K562 (cell line): ENCODE data around the gene PBXIP1. TPM values are rescaled to one million over a fixed set of nuclear protein-coding genes. Genes with fewer than 3 reads are reported as not detected.
A peak's percentile ranks its signal among the peaks of the same experiment; 100 is the strongest.

Experiments
- BDP1 ChIP-seq: IDR thresholded peaks from 3 replicates; pipeline ENCODE4 v1.6.1; 2011; ENCODE audit not compliant: insufficient read length, insufficient read depth
- GTF2A2 ChIP-seq: IDR thresholded peaks from 2 replicates; pipeline ENCODE4 v1.6.1; 2016; ENCODE audit warnings: mild to moderate bottlenecking, missing genetic modification characterization, missing compliant biosample characterization
- ILF3 ChIP-seq: fragments of 450-650 bp; IDR thresholded peaks from 2 replicates; pipeline ENCODE4 v1.6.1; 2018; ENCODE audit warnings: antibody characterized with exemption, mild to moderate bottlenecking, moderate library complexity, borderline replicate concordance
- MAZ ChIP-seq, 2 experiments: fragments of 450-650 bp in 1 of 2; sonication (generic) in 1 of 2; formaldehyde crosslinking; IDR thresholded peaks in 1 of 2; conservative IDR thresholded peaks in 1 of 2; 2 replicates each; pipeline versions ENCODE4 v1.4.0 to v1.5.0; 2020; ENCODE audit warnings: mild to moderate bottlenecking in 1 of 2, missing genetic modification reagents in 1 of 2
- NCOA2 ChIP-seq, 2 experiments: fragments of 450-650 bp; IDR thresholded peaks; 2 replicates each; pipeline ENCODE4 v1.6.1; 2018; ENCODE audit warnings: mild to moderate bottlenecking in 2 of 2, moderate library complexity in 1 of 2; ENCODE audit not compliant: partially characterized antibody in 2 of 2
- PYGO2 ChIP-seq: fragments of 450-650 bp; IDR thresholded peaks from 2 replicates; pipeline ENCODE4 v1.6.1; 2016; ENCODE audit warnings: mild to moderate bottlenecking, missing genetic modification characterization, moderate library complexity, missing compliant biosample characterization
- STAG1 ChIP-seq: sonication (generic); formaldehyde crosslinking; IDR thresholded peaks from 2 replicates; pipeline ENCODE4 v1.5.0; 2020; ENCODE audit warnings: missing genetic modification reagents, borderline replicate concordance
- TAF15 ChIP-seq: fragments of 200-400 bp; formaldehyde crosslinking; IDR thresholded peaks from 2 replicates; pipeline ENCODE4 v1.6.1; 2017; ENCODE audit warnings: mild to moderate bottlenecking, low read depth, low read length, moderate library complexity
- ZNF12 ChIP-seq: sonication (generic); formaldehyde crosslinking; IDR thresholded peaks from 2 replicates; pipeline ENCODE4 v1.4.0; 2020; ENCODE audit warnings: mild to moderate bottlenecking, missing genetic modification reagents
- polyA plus RNA-seq, 8 experiments: library from polyadenylated mRNA; depleted of rRNA in 4 of 8; stranded (reverse) in 5 of 8; unstranded in 3 of 8; fragments of >200 nt; fragmentation: Nextera tagmentation in 2 of 8; fragmentation: Illumina TruSeq in 1 of 8; extraction: Ambion mirVana in 2 of 8; extraction: Trizol in 1 of 8; gene quantifications; 2 replicates each; pipeline versions ENCODE4 v1.2.1 to v1.2.3, GENCODE V29; 2011 to 2014; ENCODE audit warnings: inconsistent platforms in 1 of 8, missing spikeins in 1 of 8
- total RNA-seq, 7 experiments: library from RNA; depleted of rRNA in 6 of 7; stranded (reverse); fragments of >200 nt in 6 of 7; fragmentation: Illumina TruSeq in 2 of 7; extraction: Trizol in 2 of 7; gene quantifications; 2 replicates each; pipeline versions ENCODE4 v1.2.1 to v1.2.3, GENCODE V29; 2011 to 2021; ENCODE audit warnings: low replicate concordance in 1 of 7
- TF ChIP-seq, protein P1 (sequence below): fragments of 450-650 bp; IDR thresholded peaks from 2 replicates; pipeline ENCODE4 v1.6.1; 2016; ENCODE audit warnings: antibody characterized with exemption
- TF ChIP-seq, protein P2 (sequence below): fragments of 250-450 bp; sonication (Bioruptor Pico); IDR thresholded peaks from 2 replicates; pipeline ENCODE4 v1.8.0; 2022; ENCODE audit warnings: inconsistent platforms, mild to moderate bottlenecking, moderate library complexity, borderline replicate concordance
- TF ChIP-seq, protein P3 (sequence below): fragments of 450-650 bp; IDR thresholded peaks from 2 replicates; pipeline ENCODE4 v1.6.1; 2016; ENCODE audit warnings: low read depth

The PBXIP1 gene
- total and polyA plus RNA-seq, 9 of the 15 experiments (the other 6 are each of a cell fraction or from before 2014, with no cell fraction given): 0.13 to 8.3 (median 5.8) TPM

DNA sequence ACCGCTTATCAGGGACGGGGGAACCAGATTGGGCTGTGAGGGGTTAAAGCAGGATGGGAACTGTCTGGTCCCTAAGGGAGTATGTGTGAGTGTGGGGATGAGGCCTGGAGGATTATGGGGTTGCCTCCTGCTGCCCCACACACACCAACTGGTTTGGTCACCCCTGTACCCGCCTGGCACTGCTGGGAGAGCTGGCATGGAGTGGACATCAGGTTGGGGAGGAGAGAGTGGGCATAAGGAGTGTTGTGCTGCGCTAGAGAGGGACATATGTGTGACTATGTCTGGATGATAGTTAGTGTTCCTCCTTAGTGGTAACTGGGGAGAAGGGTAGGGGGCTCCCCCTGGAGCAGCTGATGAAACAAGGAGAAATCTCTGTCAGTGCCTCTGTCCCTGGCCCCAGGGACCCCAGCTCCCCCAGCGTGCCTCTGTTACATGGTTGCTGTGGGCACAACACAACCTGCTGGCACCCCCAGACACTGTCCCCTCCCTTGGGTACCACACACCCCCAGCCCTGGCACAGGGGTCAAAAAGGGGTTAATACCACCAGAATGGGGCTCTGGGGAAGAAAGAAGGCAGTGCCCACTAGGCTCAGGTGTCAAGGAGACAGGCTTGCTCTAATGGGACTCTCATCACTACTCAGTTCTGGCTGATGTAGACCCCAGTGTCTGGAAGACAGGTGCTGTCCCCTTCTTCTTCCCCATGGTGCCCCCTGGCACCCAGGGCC is 48.6 kb upstream of the PBXIP1 start (continued):
- TF ChIP-seq, protein P1, sequence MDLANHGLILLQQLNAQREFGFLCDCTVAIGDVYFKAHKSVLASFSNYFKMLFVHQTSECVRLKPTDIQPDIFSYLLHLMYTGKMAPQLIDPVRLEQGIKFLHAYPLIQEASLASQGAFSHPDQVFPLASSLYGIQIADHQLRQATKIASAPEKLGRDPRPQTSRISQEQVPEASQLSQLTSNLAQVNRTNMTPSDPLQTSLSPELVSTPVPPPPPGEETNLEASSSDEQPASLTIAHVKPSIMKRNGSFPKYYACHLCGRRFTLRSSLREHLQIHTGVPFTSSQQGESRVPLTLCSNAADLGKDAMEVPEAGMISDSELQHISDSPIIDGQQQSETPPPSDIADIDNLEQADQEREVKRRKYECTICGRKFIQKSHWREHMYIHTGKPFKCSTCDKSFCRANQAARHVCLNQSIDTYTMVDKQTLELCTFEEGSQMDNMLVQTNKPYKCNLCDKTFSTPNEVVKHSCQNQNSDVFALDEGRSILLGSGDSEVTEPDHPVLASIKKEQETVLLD: peak; percentile 57; the same call in 1 of the 2 replicates
- TF ChIP-seq ZNF12 (no peak), PYGO2 (tag) (0 out of 2 replicates have a peak, but pooled peaks have one; percentile 18), GTF2A2 (tag) (no peak), MAZ (CRISPR knock-in tag; conservative IDR thresholded peaks at IDR 0.05 in 1 of 2, IDR thresholded peaks at IDR 0.05 in 1 of 2) (peak in 1 of 2 experiments; percentile 49; a peak in 1 of 4 replicates), ILF3 (no peak), NCOA2 (IDR thresholded peaks at IDR 0.05; ENCODE audit: partially characterized antibody in 2 of 2) (no peak), BDP1 (no peak), TAF15 (no peak), STAG1 (CRISPR knock-in tag) (no peak)
- TF ChIP-seq, protein P2, sequence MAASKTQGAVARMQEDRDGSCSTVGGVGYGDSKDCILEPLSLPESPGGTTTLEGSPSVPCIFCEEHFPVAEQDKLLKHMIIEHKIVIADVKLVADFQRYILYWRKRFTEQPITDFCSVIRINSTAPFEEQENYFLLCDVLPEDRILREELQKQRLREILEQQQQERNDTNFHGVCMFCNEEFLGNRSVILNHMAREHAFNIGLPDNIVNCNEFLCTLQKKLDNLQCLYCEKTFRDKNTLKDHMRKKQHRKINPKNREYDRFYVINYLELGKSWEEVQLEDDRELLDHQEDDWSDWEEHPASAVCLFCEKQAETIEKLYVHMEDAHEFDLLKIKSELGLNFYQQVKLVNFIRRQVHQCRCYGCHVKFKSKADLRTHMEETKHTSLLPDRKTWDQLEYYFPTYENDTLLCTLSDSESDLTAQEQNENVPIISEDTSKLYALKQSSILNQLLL (CRISPR knock-in tag): no peak
- TF ChIP-seq, protein P3, sequence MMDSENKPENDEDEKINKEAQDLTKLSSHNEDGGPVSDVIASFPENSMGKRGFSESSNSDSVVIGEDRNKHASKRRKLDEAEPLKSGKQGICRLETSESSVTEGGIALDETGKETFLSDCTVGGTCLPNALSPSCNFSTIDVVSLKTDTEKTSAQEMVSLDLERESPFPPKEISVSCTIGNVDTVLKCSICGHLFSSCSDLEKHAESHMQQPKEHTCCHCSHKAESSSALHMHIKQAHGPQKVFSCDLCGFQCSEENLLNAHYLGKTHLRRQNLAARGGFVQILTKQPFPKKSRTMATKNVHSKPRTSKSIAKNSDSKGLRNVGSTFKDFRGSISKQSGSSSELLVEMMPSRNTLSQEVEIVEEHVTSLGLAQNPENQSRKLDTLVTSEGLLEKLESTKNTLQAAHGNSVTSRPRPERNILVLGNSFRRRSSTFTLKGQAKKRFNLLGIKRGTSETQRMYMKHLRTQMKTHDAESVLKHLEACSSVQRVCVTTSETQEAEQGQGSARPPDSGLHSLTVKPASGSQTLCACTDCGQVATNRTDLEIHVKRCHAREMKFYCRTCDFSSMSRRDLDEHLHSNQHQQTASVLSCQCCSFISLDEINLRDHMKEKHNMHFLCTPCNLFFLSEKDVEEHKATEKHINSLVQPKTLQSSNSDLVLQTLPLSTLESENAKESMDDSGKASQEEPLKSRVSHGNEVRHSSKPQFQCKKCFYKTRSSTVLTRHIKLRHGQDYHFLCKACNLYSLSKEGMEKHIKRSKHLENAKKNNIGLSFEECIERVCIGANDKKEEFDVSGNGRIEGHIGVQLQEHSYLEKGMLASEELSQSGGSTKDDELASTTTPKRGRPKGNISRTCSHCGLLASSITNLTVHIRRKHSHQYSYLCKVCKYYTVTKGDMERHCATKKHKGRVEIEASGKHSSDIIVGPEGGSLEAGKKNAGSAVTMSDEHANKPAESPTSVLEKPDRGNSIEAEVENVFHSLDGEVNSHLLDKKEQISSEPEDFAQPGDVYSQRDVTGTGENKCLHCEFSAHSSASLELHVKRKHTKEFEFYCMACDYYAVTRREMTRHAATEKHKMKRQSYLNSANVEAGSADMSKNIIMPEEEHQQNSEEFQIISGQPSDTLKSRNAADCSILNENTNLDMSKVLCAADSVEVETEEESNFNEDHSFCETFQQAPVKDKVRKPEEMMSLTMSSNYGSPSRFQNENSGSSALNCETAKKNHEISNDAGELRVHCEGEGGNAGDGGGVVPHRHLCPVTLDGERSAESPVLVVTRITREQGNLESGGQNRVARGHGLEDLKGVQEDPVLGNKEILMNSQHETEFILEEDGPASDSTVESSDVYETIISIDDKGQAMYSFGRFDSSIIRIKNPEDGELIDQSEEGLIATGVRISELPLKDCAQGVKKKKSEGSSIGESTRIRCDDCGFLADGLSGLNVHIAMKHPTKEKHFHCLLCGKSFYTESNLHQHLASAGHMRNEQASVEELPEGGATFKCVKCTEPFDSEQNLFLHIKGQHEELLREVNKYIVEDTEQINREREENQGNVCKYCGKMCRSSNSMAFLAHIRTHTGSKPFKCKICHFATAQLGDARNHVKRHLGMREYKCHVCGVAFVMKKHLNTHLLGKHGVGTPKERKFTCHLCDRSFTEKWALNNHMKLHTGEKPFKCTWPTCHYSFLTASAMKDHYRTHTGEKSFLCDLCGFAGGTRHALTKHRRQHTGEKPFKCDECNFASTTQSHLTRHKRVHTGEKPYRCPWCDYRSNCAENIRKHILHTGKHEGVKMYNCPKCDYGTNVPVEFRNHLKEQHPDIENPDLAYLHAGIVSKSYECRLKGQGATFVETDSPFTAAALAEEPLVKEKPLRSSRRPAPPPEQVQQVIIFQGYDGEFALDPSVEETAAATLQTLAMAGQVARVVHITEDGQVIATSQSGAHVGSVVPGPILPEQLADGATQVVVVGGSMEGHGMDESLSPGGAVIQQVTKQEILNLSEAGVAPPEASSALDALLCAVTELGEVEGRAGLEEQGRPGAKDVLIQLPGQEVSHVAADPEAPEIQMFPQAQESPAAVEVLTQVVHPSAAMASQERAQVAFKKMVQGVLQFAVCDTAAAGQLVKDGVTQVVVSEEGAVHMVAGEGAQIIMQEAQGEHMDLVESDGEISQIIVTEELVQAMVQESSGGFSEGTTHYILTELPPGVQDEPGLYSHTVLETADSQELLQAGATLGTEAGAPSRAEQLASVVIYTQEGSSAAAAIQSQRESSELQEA: no peak
